RKO (cell line): Measurements from ENCODE around the gene IFNA1.
"Not testable (repeated sequence)": the region's sequence is repeated elsewhere in the genome, so short reads cannot be mapped to it uniquely, and the experiment has no call there.

ENCODE experiments used
- DNase-seq: peaks from one replicate; pipeline ENCODE4 v3.0.0-alpha.2; 2016; ENCODE audit warnings: low spot score

Gene IFNA1

DNA sequence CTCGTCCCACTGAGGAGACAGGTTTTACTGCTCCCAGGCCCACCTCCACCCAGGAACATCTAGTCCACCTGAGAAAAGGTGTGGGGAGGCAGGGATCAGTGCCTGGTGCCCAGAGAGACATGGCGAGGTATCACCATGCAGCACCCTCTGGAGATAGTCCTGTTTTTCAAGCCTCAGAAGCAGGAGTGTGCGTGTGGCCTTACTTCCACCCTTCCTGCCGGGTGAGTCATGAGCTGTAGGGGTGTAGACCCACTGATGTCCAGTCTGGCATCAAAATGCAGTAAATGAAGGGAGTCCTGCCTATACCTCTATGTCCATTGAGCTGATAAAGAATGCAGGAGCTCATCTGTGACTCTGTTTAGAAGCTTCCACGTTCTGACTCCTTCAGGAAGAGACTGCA, 9.1 kb downstream of the IFNA1 start:
- DNase-seq = not testable (repeated sequence)

DNA sequence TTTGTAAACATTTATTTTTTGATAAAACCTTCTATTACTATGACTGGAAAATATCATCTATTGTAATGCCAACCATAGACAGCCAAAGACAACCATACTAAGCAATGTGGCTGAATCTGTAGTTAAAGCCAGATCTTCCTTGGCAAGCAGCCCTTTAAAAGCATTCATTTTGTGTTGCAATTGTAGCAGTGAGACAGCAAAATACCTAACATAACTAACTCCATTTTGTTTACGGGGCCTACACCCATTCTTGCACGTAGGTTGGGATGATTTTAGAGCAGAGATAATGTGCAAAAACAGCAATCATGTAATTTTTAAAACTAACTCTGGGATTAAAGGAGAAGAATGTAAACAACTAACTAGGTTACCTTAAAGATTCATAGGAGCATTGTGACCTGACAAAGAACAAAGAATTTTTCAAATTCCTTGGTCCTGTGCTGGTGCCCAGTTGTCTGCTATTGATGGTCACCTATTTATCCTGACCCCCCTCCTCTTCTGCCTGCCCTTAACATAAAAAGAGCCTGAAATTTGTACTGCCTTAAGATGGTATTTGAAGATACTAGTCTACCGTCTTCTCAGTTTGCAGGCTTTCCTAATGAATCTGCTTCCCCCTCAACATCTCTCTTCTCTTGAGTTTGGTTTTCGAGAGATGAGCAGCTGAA, 10.6 kb downstream of the IFNA1 start:
- no peak for DNase-seq

GRCh38 chr9:21452681-21453080, 12.4 kb downstream of the IFNA1 start:
- DNase-seq = no peak

GRCh38 chr9:21454149-21454548, 13.9 kb downstream of the IFNA1 start:
- DNase-seq = peak; percentile 20

DNA sequence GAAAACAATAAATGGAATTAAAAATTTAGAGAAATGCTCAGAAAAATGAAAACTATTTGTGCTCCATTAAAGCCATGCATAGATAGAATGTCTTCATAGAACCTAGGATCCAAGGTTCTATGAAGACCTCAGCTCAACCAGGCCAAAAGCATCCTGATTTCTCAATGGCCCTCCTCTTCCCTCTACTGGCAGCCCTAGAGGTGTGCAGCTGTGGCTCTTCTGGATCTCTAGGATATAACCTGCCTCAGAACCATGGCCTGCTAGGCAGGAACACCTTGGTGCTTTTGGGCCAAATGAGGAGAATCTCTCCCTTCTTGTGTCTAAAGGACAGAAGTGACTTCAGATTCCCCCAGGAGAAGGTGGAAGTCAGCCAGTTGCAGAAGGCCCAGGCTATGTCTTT, 15.1 kb downstream of the IFNA1 start:
- DNase-seq = peak; percentile 58

GRCh38 chr9:21461377-21461776, 21.1 kb downstream of the IFNA1 start:
- no peak for DNase-seq

GRCh38 chr9:21465138-21465537, 24.9 kb downstream of the IFNA1 start:
- no peak for DNase-seq

DNA sequence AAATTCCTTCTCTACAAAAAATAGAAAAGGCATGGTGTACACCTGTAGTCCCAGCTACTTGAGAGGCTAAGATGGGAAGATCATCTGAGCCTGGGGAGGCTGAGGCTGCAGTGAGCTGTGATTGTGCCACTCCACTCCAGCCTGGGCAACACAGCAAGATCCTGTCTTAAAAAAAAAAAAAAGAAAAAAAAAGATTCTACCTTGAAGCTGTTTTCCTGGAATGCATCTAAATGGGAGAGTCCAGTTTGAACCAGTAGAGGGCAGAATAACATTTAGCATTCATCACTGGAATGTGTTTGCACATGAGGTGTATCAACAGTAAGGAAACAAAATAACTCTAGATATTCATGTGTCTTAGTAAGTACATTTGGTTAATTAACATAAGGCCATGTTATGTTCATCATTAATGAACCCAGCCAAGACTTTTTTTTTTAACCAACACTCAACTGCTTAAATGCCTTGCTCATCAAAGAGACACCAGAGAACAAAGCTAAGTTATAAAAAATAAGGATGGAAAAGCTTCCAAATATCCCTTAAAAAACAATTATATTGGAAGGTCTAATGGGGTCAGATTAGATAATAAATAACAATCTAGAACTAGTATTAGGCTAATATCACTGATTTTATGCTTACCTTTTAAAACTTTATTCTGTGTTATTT, 25.8 kb downstream of the IFNA1 start:
- DNase-seq = peak; percentile 52

GRCh38 chr9:21470126-21470525, 29.9 kb downstream of the IFNA1 start:
- DNase-seq = no peak

- peak; percentile 15 for DNase-seq
Measured at GRCh38 chr9:21473236-21473635, 33.0 kb downstream of the IFNA1 start.

- no peak for DNase-seq
Measured at GRCh38 chr9:21477466-21477865, 37.2 kb downstream of the IFNA1 start.

DNA sequence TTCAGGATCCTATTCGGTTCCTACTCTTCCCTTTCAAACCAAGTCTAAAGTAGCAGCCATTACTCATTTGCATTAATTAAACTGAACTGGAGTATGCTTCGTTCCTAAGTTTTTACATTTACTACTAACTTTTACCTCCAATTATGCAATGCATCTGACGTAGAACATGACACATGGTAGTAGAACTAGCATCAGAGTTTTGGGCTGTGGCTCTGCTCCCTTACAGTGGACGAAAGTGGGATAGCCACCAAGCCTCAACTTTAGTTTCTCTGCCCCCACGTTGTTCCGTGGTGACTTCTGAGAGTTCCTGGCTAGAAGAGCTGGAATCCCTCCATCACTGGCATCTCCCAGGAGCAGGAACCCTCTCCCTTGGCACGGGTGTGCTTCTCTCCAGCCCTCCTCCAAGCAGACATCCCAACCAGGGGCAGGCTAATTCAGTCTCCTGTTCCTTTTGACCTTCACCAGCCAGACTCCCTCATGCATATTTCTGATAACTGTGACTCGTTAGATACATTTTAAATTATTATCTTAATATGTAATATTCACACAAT, 39.0 kb downstream of the IFNA1 start:
- DNase-seq = no peak

DNA sequence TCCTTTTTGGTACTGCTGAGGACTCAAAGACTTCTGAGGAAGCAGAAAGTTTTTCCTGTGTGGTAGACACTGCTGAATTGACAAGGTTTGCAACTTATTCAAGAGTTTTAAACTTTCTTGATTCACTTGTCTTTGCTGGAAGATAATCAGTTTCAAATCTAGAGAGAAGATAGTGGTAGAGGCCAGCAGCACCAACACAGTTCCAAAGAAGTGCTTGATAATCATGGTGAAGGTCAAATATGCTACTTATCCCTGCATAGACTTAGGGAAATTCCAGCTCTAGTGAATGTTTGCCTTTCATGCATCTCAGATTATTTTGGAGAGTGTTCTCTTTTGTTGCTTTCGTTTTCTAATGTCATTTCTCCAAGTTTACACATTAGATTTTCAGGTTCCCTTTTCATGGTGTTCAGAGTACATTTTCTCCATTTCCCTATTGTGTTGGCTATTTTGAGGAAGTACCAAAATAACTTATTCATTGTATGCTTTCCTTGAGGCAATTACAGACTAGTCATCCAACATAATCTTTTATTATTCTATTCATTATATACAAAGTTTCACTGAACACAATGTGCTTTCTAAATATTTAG, 41.3 kb downstream of the IFNA1 start:
- no peak for DNase-seq

DNA sequence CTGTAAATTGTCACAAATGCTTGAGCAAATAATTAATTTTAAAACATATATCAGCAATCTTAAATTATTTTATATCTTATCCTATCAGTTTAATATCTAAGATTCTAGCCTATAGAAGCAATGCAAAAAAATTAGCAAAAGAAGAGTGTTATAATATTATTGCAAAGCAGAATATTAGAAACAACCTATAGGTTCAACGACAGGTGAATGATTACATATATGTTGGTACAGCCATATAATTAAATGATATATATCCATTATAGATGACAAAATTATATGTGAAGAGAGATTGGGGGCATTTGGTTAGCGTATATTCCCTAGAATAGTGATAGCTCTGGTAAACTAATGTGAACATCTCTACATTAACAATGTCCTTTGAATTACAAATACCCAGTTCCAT, 42.0 kb downstream of the IFNA1 start, which contains the start of gene IFNE:
Gene IFNE, minus strand, starts transcription at position 101 of the 400 bp plus-strand sequence. CDS start 619 bp downstream, outside the sequence.
- no peak for DNase-seq
